Measurements from ENCODE around the gene SH3PXD2B.
"Not testable (repeated sequence)": the region's sequence is repeated elsewhere in the genome, so short reads cannot be mapped to it uniquely, and the experiment has no call there.

The SH3PXD2B gene

GRCh38 chr5:172334641-172335040 is 119.7 kb downstream of the SH3PXD2B start:
- no peak for DNase-seq

DNA sequence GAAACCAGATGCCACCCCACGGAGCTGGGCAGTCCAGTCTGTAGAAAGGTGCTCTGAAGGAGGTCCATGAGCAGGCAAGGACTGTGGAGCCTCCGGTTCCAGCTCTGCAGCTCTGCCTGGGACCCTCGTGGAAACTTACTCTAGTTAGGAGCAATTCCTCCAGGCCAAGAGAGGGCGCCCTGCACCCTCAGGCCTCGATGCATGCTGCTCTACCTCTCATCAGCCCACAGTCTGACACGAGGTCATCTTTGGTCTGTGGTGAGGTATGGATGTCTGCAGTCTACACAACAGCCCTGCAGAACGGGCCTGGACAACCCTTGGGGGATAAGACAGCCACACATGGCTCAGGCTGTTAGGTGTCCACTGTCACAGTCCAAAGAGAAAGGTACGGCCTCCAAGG is 120.1 kb downstream of the SH3PXD2B start:
- no peak for DNase-seq

- DNase-seq: not testable (repeated sequence)
Measured at GRCh38 chr5:172326901-172327300, 127.4 kb downstream of the SH3PXD2B start.

- no peak for DNase-seq
Measured at GRCh38 chr5:172325452-172325851, 128.9 kb downstream of the SH3PXD2B start.

DNA sequence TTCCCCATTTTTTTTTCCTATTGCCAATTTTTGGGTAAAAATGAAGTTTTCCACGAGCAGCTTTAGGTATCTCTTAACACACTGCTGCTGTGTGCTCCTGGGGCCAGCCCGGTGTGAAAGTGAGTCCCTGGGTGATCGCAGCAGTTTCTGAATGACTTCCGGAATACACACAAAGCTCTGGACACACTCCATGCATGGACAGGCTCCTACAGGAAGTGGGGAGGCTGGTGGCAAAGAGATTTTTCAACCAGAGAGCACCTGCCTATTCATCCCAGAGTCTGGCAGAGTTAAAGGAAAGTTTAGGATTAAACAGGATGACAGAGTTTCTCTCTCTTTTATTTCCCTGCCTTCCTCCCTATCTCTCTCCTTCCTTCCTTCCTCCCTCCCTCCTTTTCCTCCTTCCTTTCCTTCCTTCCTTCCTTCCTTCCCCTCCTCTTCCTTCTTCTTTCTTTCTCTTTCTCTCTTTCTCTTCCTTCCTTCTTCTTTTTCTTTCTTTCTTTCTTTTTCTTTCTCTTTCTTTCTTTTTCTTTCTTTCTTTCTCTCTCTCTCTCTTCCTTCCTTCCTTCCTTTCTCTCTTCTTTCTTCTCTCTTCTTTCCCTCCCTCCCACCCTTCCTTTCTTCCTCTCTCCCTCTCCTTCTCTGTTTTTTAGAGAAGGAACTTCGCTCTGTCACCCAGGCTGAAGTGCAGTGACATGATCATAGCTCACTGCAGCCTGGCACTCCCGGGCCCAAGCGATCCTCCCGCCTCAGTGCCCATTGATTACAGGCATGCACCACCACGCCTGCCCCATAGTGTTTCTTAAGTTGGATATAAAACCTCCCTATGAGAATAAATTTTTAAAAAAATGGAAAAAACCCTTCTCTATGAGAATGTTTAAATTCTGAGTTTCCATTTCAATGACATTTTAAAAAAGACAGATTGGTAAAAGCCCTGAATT is 132.0 kb downstream of the SH3PXD2B start:
- no peak for DNase-seq

DNA sequence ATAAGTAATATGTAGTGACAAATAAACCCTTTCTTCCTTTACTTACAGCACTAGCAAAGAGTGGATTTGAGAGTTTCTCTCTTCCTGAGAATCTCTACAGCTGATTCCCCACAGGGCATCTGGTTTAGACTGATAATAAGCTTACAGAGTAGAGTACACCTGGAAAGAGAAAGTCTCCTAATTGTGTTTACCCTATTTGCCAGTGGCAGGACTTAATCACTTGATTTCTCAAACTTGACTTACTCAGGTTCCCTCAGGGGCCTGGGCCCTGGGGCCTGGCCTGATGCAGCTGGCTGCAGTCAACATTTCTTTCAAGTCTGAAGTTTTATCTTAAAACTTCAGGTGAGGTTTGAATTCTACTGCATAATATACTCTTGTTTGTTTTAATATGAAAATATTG is 132.7 kb downstream of the SH3PXD2B start:
- DNase-seq: no peak

GRCh38 chr5:172319708-172320441 is 134.4 kb downstream of the SH3PXD2B start:
- no peak for DNase-seq

DNA sequence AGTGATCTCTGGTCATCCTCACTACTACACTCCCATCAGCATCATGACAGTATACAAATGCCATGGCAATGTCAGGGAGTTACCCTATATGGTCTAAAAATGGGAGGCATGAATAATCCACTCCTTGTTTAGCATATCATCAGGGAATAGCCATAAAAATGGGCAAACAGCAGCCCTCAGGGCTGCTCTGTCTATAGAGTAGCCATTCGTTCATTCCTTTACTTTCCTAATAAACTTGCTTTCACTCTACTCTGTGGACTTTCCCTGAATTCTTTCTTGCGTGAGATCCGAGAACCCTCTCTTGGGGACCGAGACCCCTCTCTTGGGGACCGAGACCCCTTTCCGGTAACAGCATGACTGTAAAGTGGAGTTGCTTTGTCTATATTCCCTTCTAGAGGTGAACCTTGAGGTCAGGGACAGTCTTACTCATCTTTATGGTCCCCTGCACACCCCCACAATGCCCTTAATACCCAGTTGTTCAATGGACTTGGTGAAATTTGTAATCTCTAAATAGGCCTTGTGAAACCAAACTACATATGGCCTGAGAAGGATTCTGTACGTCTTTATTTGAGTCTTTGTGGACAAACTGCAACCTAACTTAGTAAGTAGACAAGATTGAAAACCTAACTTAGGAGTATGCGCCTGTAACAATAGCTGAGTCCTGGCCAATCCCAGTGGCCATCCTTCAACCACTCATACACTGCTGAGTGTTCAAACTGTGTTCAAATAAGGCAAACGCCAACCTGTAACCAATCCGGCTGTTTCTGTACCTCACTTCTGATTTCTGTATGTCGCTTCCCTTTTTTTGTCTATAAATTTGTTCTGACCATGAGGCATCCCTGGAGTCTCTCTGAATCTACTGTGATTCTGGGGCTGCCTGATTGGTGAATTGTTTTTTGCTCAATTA is 138.5 kb downstream of the SH3PXD2B start:
- no peak for DNase-seq

- no peak for DNase-seq
Measured at GRCh38 chr5:172313915-172314314, 140.4 kb downstream of the SH3PXD2B start.

DNA sequence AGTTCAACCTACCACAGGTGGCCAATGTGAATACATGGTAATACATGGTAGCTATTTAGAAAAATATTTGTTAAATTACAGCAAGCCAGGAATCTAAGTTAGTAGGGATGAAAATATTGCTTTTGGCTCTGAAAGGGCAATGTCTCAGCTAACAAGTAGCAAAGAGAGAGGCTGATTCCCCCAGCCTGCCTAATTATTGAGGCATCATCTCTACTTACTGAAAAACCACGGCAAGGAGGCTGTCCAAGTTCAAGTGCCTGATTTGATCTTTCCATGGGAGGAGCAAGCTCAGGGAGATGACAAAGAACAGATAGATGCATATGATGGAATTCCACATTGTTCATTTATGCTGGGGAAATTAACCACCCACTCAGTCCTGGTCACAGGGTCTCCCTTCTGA is 142.0 kb downstream of the SH3PXD2B start:
- no peak for DNase-seq

- DNase-seq: no peak
Measured at GRCh38 chr5:172311605-172312004, 142.7 kb downstream of the SH3PXD2B start.

GRCh38 chr5:172311026-172311425 is 143.3 kb downstream of the SH3PXD2B start:
- no peak for DNase-seq

DNA sequence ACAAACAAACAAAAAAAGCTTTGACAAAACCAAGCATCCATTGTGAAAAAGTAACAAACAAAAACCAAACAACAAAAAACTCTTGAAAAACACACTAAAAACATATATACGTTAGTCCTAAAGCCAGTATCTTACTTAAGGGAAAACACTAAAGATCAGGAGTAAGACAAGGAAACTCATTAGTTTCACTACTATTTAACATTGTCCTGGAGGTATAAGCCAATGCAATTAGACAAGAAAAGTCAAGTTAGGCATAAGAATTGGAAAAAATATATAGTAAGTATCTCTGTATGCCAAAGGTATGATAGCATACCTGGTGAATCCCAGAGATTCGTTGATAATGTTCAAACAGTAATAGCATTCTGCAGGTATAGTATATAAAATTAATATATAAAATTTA is 148.9 kb downstream of the SH3PXD2B start:
- DNase-seq: no peak

DNA sequence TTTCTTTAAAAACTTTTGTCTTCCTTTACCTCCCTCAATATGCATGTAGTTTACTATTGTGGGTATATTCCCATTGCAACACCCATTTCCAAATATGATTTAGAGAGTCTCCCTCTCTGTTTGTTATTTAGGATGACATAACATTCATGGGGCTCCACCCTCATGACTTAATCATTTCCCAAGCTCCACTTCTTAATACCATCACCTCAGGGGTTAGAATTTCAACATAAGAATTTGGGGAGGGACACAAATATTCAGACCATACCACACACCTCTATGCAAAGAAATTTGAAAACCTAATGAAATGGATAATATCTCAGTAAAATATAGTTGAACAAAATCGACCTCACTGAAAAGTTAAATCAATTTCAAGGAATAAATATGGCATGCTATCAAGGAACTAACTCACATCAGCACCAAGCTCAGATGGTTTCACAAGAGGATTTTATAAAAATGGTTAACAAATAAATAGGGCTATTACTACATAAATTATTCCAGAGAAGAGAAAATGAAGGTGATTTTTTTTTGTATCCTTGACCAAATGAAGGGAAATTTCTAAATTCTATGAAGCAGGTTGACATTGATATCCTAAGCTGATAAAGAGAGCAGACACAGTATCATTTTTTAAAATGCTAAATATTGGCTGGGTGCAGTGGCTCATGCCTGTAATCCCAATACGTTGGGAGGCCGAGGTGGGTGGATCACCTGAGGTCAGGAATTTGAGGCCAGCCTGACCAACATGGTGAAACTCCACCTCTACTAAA is 150.6 kb downstream of the SH3PXD2B start:
- no peak for DNase-seq

GRCh38 chr5:172303162-172303561 is 151.2 kb downstream of the SH3PXD2B start:
- no peak for DNase-seq

GRCh38 chr5:172302047-172302710 is 152.1 kb downstream of the SH3PXD2B start:
- no peak for DNase-seq

- DNase-seq: no peak
Measured at GRCh38 chr5:172299916-172300439, 154.3 kb downstream of the SH3PXD2B start.

DNA sequence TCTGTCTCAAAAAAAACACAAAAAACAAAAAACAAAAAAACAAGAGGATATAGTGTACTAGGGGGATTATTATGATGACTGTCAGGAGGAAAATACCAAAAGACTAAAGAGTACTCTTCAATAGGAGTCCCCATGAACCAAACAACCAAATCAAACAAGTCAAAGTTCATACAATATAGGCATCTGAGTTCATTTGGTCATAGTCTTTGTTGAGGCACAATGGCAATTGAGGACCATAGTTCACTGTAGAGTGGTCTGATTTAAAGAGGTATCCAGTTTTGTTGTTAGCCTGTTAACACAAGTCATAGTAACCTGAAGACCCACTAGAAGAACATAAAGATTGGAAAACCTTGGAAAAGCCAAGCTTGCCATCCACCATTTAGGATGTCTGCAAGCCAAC is 159.5 kb downstream of the SH3PXD2B start:
- no peak for DNase-seq

- DNase-seq: no peak
Measured at GRCh38 chr5:172293745-172294342, 160.5 kb downstream of the SH3PXD2B start.

DNA sequence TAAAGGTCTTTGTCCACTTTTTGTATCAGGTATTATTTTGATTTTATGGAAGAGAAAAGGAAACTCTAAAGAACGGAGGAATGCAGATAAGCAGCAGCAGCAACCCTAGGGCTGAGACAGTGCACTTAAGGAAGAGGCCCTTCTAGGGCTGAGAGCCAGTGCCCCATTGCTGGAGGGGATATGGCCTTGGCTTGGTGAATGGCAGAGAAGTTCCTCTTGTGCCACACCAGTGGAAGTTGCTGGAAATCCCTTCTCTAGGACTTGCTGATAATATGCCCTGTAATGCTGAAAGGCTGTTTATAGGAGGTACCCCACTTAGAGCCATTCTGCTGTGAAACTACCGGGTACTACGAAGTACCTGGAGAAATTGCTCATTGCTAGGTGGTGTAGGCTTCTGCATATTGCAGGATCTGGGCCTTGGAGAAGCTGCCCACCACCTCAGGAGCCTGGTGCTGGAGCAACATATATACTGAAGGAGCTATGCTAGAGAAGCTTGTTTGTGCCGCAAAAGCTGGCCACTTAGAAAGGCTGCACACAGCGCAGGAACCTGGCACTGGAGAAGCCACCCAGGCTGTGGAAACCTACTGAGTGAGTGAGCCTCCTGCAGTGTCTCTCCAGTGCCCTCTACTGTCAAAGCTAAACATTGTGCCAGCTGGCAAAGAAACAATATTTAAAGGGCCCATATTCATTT is 161.1 kb downstream of the SH3PXD2B start:
- peak in 3 of 4 experiments; percentile 6 to 31 (median 10) for DNase-seq

Measured in activated naive CD4-positive, alpha-beta T cell (primary cell).